ENCODE data around the gene MID1.

The MID1 gene

DNA sequence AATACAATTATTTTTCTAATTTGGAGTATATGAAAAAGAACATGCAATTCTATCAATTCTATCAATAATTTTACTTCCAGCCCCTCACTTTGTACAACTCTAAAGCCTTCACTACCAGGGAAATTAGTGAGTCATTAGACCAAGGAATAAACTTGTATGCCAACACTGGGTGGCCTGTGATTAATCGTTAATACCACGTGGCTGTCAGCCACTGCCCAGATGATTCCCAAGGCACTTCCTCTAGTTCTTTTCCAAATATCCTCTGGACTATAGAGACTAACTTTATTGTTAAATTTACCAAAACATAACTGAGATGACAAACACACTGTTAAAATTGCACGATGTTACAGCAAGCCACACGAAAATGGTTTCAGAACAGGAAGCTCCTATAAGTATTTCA is 45.7 kb downstream of the MID1 start:
- DNase-seq = no peak

DNA sequence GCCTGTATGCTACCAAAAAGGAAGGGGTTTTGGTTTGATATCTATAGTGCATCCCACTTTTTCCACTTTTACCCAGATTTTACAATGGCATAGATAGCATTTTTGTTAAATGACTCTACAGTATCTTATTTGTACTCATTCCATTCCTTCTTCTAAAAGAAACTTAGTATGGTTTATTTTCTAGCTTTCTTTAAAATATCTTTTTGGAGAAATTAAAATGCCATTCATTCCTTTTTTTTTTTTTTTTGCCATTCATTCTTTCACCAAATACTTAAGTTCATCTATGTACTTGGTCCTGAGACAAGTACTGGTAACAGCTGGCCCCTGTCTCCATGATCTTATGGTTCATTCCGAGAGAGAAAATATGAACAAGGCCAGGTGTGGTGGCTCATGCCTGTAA is 49.1 kb downstream of the MID1 start:
- DNase-seq = no peak

DNA sequence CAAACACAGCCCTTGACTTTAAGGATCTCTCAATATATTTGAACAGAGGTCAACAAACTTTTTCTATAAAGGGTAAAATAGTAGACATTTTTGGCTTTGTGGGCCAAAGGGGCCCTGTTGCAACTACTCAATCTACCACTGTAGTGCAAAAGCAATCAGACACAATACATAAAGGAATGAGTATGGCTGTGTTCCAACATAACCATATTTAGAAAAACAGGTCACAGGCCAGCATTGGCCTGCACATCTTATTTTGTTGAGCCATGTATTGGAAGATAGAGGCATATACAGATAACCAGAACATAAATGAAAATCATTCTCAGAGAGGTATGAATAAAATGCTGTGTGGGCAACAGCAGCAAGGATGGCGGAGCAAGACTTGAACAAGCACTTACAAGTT is 49.8 kb downstream of the MID1 start:
- DNase-seq = no peak

DNA sequence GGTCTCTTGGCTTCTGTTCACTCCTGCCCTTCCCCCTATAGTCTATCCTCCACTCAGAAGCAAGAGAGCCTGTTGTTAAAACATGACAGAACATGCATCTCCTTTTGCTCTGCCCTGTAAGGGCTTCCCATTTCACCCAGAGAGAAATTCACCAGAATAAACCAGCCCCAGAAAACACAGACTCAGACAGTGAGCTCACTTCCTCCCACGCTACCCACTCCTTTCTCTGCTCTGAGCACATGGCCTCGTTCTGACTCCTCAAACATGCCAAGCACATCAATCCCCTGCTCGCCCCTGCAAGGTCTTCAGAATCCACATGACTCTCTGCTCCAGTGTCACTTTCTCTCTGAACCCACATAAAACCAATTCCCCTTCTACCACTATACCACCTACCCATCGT is 50.4 kb downstream of the MID1 start:
- no peak for DNase-seq

DNA sequence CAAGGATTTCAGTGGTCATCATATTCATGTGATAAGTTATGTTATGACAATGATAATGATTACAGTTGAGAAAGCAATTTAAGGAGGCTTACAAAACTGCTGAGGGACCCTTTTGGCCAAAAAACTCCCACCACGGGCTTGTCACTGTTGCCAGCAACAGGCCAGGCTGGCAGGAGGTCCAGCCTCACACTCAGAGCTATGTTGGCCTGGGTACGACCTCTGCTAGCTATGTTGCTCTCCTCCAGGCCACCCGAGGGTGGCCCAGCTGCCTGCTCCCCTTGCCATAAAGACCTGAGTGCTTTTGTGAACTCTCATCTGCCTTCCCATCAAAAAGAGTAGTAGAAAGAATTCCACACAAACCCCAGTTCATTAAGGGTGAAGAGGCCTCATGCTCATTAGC is 52.0 kb downstream of the MID1 start:
- no peak for DNase-seq

DNA sequence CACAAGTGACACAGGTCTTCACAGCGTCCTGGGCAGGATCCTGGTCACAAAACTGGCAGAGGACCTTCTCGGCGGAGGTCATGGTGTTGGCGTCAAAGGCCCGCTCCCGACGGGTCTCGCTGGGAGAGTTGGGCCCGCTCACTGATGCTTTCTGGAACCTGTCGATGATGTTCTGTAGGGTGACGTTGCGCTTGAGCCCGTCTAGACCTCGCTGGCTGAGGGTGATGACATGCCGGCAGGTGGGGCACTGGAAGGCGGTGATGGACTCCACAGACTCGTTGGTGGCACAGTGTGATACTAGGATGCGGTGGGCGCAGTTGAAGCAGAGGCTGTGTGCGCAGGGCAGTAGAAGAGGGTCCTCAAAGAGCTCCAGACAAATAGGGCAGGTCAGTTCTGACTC is 53.2 kb downstream of the MID1 start:
- no peak for DNase-seq

DNA sequence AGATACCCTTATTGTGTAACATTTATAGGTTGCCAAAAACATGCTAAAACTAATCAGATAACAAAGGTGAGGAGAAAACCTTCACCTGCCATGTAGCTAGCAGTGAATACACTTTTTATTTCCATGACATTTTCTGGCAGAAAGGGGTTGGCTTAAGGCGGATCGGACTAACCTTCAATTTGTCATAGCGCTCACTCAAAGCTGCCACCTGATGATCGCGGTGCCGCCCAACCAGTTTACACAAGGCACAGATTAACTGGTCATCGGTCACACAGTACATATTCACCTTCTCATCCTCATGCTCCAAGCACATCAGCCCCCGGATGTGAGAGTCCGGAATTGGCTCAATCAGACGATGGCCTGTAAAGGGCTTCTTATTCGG is 53.7 kb downstream of the MID1 start:
- no peak for DNase-seq

DNA sequence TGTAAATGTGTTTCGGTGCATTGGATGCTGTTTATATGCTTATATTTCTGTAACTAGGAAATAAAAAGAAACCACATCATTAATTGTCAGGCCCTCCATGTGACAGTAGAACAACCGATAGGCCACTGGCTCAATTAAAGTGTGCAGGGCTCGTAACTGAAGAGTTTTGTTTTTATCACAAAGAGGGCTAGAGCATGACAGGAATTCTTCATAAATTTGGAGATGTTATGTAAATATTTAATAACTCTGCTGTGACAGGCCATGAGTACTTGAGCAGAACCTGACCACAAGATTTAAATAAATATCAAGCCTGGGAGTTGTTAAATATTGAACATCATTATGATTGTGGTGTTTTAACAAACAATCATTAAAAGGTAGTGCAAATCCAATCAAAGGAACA is 55.9 kb downstream of the MID1 start:
- no peak for DNase-seq

DNA sequence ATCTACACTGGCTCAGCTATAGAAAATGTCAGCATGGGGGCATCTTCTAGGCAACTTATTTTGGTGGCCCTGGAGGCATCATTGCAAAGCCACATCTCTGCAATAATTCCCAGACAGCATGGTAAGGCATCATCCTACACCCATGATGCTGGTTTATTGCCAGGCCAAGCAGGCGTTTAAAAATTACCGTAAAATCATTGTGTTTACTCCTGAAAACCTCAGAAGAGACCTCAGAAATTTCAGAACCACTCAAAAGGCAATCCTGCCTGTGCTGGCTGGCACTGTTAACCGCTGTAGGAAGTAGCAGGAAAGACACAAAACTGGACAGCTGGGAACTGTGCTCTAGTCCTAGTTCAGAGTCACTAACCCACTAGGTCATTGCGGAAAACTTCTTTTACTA is 63.2 kb downstream of the MID1 start:
- no peak for DNase-seq

DNA sequence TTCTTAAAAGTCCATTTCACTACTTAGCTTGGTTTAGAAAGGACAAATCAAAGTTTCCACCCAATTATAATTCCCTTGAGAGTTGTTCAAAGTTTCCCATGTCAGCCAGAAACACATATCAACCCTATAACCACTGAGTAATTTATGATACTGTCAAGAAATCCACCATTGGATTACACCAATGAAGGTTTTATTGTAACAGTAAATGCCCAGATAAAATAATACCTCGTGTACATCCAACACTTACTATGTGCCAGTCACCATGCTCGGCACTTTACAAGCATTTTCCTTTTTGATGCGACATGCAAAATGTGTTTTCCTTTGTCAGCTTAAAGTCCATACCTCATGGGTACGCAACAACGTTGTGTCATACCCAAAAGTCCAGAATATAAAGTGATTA is 64.0 kb downstream of the MID1 start:
- DNase-seq = no peak

DNA sequence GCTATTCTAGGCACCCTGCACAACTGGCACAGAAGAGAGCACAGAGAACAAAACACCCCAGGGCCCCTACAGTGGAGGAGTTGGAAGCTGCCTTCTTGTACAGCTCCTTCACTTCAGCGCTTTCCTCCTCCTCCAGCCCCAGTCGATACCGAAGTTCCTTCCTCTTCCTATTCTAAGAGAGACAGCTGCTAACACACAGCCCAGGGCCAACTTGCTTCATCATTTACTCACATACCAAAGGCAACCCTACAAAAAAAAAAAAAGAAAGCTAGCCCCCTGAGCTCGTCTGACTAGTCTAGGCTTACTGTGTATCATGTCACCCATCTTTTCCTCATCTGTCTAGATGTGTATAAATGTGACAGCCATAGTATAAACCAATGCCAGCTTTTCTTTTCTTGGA is 64.5 kb downstream of the MID1 start:
- no peak for DNase-seq

DNA sequence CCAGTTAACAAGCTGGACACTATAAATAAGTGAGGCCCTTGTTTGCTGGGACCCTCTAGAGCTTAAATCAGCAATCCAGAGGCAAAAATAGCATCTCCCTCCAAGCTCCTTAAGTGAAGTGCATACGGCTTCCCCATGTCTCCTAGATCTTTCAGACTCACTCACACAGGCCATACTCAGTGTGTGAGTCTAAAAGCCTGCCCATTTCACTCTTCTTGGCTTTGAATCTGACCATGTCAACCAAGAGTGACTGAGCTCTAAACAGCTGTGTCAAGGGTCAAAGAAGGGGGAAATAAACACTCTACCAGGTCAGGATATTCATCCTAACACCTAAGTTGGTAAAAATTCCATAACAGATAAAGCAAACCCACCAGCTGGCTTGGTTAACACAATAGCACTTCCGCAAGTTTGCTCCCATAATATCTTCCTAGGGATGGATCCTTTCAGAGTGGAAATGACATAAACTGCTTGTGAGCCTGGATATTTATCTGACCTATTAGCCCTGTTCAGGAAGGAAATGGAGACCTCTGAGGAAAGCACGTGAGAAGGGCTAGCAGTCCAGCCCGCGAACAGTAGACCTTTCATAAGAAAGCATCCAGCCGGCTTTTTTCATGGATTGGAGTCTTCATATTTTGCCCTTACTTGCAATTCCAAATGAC is 65.6 kb downstream of the MID1 start:
- DNase-seq = no peak

DNA sequence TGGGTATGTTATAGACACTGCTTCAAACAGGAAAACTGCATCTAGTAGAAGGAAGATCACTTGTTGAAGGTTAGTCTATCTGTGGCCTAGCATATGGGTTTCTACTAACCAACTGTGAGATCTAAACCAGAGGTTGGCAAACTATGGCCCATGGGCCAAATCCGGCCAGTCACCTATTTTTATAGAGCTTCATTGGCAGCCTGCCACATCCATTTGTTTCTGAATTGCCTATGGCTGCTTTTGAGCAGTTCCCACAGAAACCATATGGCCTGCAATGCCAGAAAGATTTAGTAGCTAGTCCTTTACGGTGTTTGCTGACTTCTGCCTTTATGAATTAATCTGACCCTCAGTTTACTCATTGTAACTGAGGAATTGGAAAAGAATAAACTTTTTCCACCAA is 71.1 kb downstream of the MID1 start:
- DNase-seq = no peak

DNA sequence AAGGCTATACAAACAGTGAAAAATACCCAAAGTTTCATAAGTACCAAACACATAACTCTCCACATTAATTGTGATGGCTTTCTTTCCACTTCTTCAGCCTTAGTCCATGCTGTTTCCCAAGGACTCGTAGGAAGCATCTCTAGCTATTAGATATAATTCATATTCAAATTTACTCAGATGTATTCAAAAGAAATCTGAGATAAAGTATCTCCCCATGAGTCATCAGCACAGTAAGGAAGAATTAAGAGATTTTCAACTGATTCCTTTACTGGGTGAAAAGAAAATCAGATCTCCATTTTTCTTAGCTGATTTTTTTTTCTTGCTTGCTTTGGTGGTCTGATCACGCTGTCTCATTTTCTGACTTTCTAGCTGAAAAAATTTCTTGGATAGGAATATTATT is 71.7 kb downstream of the MID1 start:
- no peak for DNase-seq

DNA sequence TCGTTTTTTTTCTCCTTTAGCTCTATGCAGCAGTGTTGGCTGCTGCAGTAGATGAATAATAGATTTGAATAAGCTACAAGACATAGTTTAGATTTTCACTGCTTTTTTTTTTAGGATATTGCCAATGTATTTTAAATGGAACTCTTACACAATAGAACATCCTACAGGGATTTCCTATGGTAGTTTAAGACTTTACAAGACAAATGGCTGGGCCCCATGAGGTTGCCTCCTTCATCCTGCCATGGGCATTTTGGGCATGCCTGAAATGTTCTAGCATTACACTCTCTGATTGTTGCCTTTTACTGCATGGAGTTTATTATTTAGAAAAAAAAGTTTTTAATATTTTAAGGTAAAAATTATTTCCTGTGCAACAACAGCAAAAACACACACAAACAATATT is 74.5 kb downstream of the MID1 start:
- DNase-seq = no peak

DNA sequence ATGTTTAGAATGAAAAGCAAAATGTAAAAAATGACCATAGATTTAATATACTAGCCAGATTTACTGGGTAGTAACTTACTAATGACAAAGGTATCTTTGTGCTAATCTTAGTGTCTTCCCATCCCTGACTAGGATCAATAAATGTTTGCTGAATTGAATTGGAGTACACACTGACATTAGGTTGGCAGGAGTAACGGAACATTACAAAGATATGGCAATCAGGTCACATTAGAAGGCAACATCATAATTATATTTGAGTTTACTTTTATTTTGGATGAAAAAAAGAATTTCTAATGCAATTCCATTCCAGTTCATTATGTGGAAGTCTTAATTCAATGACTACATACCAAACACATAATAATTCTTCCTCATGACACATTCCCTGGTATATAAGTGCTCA is 77.8 kb downstream of the MID1 start:
- no peak for DNase-seq

DNA sequence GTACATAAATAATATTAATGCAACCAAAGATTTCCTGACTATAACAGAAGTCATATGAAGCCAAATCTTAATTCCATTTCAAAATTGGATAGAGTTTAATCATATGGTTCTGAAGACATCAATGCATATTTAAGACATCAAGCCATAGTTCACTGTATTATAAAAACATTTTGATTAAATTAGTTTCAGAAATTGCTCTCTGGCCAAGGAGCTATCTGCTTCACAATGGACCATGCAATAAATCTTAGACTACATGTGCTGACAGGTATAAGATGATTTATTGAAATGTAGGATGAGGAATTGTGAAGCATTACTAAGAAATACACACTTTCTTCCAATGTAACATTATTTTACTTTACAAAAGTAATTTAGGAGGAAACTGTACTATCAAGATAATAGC is 81.6 kb downstream of the MID1 start:
- DNase-seq = no peak

DNA sequence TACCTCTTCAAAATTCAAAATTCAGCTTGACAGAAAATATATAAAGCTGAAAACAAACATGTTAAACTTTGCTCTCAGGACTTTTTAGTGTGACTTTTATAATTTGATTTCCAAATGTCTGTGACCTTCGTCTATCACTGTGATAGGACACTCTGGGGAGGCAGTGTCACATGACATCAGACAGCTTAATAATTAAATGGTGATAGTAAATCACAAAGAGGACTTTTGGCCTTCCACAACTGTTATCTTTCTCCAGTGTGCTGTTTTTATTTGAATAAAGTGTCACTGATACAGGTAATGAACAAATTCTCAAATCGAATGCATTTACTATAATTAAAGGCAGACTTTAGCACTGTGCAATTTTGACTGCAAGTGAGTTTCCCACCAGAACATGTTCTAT is 83.1 kb downstream of the MID1 start:
- DNase-seq = no peak

DNA sequence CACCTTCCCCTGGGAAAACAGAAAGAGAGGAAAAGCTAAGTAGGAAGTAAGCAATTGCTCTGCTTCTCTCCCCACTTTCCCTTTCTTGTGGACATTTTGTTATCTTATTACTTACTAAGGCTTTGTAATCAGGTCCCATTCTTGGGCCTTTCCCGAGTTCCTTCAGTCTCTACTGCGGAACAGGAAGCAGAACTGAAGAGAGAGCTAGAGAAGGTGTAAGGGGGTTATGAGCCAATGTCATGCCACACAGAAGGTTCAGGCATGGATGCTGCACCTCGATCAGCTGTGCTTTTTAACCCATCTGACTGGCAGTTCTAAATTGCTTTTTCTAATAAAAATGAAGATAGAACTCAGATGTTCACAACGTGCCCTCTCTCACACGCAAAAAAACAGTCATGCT is 83.6 kb downstream of the MID1 start:
- DNase-seq = no peak

DNA sequence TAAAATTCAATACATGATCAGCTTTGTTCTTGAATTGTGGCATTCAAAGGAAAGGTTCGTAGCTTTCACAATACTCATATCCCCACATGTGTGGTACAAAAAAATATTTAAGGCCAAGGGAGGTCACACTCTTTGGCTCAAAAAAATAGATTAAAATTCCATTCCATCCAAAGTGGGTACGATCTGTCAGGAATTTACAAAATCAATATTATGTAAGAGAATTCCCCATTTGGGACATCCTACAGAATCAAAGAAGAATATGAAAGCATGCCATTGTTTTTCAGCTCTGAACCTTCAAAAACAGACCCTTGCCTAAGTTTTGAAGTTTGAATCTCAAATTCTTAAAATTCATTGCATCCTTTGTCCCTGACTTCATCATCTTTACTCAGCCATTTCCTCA is 85.8 kb downstream of the MID1 start:
- DNase-seq = no peak

DNA sequence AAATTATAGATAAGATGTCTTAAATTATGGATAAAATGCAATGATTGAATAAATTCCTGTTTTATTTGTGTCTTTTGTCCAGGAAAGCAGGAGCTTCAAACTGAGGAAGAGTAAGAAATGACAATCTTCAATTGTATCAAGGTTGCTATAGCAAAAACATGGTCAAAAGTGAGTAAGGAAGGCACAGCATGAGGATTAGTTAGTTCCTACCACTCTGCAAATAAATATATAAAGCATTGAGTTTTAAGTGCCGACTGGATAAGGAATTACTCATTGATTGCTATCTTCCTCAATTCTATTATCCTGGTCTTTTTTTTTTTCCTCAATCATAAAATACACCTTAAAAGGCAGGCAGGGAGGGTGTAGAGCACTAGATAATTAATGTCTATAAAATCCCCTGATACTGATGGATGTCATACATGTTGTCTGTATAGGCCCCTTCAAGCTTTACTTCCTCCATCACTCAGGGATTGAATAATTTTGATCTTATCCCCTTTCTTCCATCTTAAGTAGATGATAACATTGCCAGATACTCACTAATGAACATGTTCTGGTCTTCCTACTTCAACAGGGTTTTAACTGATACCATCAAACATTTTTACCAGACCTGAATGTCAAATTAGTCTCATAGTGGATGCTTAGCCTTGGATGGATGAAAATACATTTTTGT is 86.6 kb downstream of the MID1 start:
- DNase-seq = no peak

DNA sequence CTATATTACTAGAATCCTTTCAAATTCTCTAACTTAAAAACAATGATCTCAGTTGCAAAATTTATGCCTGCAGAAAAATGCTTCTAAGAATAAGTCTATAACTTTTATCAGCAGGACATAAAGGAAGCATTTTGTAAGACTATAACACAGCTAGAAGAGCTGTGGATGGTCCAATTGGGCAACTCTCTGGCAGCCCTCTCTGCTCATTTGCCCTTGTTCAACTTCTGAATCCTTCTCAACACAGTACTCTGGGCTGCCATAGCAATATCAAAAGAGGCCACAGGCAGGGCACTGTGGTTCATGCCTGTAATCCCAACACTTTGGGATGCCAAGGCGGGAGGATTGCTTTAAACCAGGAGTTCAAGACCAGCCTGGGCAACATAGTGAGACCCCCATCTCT is 88.5 kb downstream of the MID1 start:
- no peak for DNase-seq

DNA sequence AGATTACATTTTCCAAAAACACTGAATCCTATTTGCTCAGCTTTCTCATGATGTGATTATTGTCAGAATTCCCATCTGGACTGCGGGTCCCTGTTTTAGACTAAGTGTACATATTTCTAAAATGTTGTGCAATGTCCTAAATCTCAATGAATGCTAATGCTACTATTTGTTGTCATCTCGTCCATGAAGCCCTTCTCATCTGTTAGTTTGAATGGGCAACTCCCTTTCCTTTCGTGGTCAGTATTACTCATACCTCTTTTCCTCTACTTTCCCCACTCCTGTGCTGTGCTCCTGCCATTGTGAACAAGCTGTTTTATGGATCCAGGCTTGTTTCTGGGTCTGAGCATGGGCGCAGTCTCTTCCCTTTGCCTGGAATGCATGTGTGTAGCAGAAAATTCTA is 91.0 kb downstream of the MID1 start:
- no peak for DNase-seq

DNA sequence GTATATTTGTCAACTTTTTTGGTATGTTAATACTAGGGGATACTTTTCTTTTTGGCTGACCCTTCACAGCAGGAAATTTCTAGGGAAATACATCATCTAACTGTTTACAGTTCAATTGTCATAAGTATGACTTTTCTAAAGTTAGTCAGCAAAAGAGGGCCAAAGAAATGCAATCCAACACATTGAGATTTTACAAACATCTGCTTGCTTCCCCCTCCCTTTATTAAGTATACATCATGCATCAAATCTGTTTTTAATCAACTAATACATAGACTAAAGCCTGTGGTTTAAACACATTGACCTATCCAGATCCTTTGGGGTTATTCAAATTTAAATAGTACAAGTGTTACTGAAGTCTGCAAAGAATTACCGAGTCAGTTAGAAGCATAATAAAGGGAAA is 93.9 kb downstream of the MID1 start:
- no peak for DNase-seq

DNA sequence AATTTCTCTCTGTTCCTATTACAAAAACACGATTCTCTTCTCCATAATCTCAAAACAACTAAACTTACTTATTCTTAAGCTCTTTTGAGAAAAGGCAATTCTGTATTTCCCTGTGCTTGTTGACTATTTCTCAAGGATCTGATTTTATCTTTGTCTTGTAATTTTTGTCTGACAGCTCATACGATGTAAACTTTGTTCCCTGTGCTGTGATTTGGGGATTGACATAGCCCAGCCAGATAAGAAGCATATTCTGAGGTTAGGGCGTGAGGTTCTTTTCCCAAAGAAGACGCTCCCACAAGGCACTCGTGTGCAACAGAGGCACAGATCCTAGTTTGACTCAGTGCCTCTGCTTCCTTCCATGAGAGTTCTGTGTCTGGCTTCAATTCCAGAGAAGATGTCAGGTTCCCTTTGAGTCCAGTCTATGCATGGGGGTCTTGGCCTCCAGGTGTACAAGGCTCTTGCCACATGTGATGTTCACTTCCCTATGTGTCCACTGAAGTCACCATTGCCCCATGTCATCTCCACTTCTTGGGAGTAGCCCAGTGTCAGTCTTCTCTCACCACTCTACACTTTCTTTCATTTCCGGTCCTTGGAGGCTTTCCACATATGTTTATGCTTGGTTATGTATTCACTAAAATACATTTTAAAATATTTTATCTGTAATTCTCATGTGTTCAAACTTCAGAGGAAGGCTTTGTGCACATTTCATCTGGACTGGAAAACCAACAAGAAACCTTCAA is 94.8 kb downstream of the MID1 start:
- DNase-seq = no peak

Data from right hindlimb (tissue), 1 donor.